ENCODE data around the gene TSPAN4. TPM values are rescaled to one million over a fixed set of nuclear protein-coding genes. Genes with fewer than 3 reads are reported as not detected.

The TSPAN4 gene
- total and polyA plus RNA-seq, 2 of the 13 experiments (the other 11 are each of a cell fraction or from before 2014, with no cell fraction given) = 31.7 to 68.3 TPM

GRCh38 chr11:798093-798713 lies 44.4 kb upstream of the TSPAN4 start, which contains the start of gene SLC25A22 (continued):
- peak; percentile 5; the same call in 1 of the 2 replicates for TF ChIP-seq SMC3 (IDR thresholded peaks at IDR 0.05; ENCODE audit: low read length)
- peak; percentile 74; the same call in 1 of the 2 replicates for TF ChIP-seq ZNF451 (CRISPR knock-in tag; IDR thresholded peaks at IDR 0.05)
- peak; percentile 47; the same call in 1 of the 2 replicates for TF ChIP-seq ZNF574 (CRISPR knock-in tag; IDR thresholded peaks at IDR 0.05)
- no peak for TF ChIP-seq NR2F1 (CRISPR knock-in tag; IDR thresholded peaks at IDR 0.05)
- TF ChIP-seq GABPA (IDR thresholded peaks at IDR 0.05; ENCODE audit: low read depth, low read length) = no peak
- TF ChIP-seq GABPA (CRISPR knock-in tag; IDR thresholded peaks at IDR 0.05; ENCODE audit: low read depth) = no peak
- no peak for TF ChIP-seq SRF (IDR thresholded peaks at IDR 0.05; ENCODE audit: low read depth, low read length)
- TF ChIP-seq, protein P1, sequence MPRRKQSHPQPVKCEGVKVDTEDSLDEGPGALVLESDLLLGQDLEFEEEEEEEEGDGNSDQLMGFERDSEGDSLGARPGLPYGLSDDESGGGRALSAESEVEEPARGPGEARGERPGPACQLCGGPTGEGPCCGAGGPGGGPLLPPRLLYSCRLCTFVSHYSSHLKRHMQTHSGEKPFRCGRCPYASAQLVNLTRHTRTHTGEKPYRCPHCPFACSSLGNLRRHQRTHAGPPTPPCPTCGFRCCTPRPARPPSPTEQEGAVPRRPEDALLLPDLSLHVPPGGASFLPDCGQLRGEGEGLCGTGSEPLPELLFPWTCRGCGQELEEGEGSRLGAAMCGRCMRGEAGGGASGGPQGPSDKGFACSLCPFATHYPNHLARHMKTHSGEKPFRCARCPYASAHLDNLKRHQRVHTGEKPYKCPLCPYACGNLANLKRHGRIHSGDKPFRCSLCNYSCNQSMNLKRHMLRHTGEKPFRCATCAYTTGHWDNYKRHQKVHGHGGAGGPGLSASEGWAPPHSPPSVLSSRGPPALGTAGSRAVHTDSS (CRISPR knock-in tag; conservative IDR thresholded peaks at IDR 0.05) = peak; percentile 53; the same call in 1 of the 2 replicates
- TF ChIP-seq ZNF20 (CRISPR knock-in tag; IDR thresholded peaks at IDR 0.05) = no peak
- no peak for TF ChIP-seq SMYD3 (CRISPR knock-in tag; IDR thresholded peaks at IDR 0.05)
- peak; percentile 68 for TF ChIP-seq RBFOX2 (IDR thresholded peaks at IDR 0.05; ENCODE audit: low read depth, low read length)
- no peak for TF ChIP-seq FOXC1 (CRISPR knock-in tag; IDR thresholded peaks at IDR 0.05; ENCODE audit: borderline replicate concordance)
- TF ChIP-seq ZNF235 (CRISPR knock-in tag; IDR thresholded peaks at IDR 0.05; ENCODE audit: borderline replicate concordance) = no peak
- no peak for TF ChIP-seq ZBTB20 (CRISPR knock-in tag; IDR thresholded peaks at IDR 0.05; ENCODE audit: borderline replicate concordance, low read depth)
- TF ChIP-seq ZNF18 (CRISPR knock-in tag; IDR thresholded peaks at IDR 0.05; ENCODE audit: insufficient replicate concordance) = no peak
- no peak for TF ChIP-seq ADNP (CRISPR knock-in tag; IDR thresholded peaks at IDR 0.05)
- TF ChIP-seq SIN3A (IDR thresholded peaks at IDR 0.05; ENCODE audit: borderline replicate concordance, low read depth, low read length) = peak; percentile 40; the same call in 1 of the 2 replicates
- TF ChIP-seq FOSL2 (CRISPR knock-in tag; IDR thresholded peaks at IDR 0.05) = no peak
- TF ChIP-seq MYC (CRISPR knock-in tag; IDR thresholded peaks at IDR 0.05; ENCODE audit: borderline replicate concordance) = peak; percentile 46
- no peak; the same call in 1 of the 2 replicates for TF ChIP-seq ZNF703 (CRISPR knock-in tag; IDR thresholded peaks at IDR 0.05; ENCODE audit: borderline replicate concordance)
- no peak for TF ChIP-seq CEBPZ (IDR thresholded peaks at IDR 0.05; ENCODE audit: low read length)
